ENCODE results near the gene ESR2.

DNA sequence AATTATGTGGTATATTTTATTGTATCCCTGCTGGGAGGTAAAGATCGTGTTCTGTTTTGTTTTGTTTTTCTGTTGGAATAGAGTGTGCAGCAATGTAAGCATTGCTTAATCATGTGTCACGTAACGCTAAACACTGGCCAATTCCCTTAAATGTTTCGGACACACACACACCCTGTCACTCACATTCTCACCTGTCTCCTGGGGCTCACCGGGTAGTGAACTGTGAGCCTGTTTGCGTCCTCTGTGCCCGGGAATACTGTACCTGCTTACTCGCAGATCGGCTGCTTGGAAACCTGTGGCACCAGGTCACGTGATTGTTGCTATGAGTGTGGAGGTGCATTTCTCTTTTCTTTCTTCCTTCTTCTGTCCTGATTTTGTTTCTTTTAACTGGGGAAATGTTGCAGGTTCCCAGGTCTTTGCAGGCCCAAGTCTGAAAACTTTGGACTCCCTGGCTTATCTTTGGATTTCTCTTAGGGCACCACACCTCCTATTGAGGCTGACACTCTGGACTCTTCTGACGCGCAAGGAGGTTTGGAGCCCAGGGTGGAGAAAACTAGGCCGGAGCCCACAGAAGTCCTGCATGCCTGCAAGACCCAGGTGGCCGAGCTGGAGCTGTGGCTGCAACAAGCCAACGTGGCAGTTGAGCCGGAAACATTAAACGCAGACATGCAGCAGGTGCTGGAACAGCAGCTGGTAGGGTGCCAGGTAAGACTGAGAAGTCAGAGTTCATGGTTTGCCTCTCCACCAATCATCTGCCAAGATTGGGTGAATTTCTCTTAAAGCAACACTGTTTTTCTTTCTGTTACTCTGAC lies 181.1 kb downstream of the ESR2 start:
- no peak for TF ChIP-seq POLR2A (IDR thresholded peaks at IDR 0.05; ENCODE audit: low read length)
- no peak for TF ChIP-seq GATA1 (IDR thresholded peaks at IDR 0.05; ENCODE audit: low read depth, low read length)

Data from erythroblast (primary cell).